Measurements from ENCODE around the gene SLC4A8. TPM values are rescaled to one million over a fixed set of nuclear protein-coding genes. Genes with fewer than 3 reads are reported as not detected.
A peak's percentile ranks its signal among the peaks of the same experiment; 100 is the strongest.

SLC4A8 gene
- total RNA-seq, 1 donor from 2014 or later, result 0.14 TPM

DNA sequence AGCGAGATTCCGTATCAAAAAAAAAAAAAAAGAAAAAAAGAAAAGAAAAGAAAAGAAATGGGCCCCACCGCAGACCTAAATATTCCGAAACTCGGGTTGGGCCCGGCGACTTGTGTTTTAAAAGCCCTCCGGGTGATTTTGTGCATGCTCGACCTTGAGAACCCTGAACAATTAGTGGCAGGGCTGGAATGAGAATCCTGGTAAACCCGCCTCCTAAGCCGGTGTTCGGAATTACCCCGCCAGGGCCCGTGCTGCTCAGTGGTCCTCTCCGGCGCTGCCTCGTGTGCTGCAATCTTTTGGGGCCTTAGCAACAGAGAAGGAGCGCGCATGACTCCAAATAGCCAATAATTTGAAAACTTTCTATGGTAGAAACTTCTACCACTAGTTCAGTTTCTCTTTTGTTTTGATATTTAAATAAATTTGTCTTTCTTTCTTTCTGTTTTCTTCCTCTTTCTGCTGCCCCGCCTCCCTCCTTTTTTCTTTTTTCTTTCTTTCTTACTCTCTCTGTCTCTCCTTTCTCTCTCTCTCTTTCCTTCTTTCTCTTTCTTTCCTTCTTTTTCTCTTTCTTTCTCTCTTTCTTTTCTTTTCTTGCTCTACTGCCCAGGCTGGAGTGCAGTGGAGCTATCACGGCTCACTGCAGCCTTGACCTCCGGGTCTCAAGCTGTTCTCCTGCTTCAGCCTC is 31.9 kb upstream of the SLC4A8 start:
- DNase-seq, result no peak
- intact Hi-C loops (cut with micrococcal nuclease), result no loop called here
- no peaks in the 10 kb centered on the region for H3K9me3 ChIP-seq (replicated peaks)
- peaks cover 58% of the 10 kb centered on the region for H3K27me3 ChIP-seq (ENCODE audit: low read depth)
- TF ChIP-seq, protein P1, sequence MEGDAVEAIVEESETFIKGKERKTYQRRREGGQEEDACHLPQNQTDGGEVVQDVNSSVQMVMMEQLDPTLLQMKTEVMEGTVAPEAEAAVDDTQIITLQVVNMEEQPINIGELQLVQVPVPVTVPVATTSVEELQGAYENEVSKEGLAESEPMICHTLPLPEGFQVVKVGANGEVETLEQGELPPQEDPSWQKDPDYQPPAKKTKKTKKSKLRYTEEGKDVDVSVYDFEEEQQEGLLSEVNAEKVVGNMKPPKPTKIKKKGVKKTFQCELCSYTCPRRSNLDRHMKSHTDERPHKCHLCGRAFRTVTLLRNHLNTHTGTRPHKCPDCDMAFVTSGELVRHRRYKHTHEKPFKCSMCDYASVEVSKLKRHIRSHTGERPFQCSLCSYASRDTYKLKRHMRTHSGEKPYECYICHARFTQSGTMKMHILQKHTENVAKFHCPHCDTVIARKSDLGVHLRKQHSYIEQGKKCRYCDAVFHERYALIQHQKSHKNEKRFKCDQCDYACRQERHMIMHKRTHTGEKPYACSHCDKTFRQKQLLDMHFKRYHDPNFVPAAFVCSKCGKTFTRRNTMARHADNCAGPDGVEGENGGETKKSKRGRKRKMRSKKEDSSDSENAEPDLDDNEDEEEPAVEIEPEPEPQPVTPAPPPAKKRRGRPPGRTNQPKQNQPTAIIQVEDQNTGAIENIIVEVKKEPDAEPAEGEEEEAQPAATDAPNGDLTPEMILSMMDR (IDR thresholded peaks at IDR 0.05; ENCODE audit: borderline replicate concordance), result no peak
- H3K36me3 ChIP-seq, result no peaks in the 10 kb centered on the region
- H3K4me1 ChIP-seq, result peaks cover 32% of the 10 kb centered on the region
- H3K4me3 ChIP-seq, result peak overlapping the region; percentile 70
- no peak overlapping the region for H3K27ac ChIP-seq (replicated peaks)

DNA sequence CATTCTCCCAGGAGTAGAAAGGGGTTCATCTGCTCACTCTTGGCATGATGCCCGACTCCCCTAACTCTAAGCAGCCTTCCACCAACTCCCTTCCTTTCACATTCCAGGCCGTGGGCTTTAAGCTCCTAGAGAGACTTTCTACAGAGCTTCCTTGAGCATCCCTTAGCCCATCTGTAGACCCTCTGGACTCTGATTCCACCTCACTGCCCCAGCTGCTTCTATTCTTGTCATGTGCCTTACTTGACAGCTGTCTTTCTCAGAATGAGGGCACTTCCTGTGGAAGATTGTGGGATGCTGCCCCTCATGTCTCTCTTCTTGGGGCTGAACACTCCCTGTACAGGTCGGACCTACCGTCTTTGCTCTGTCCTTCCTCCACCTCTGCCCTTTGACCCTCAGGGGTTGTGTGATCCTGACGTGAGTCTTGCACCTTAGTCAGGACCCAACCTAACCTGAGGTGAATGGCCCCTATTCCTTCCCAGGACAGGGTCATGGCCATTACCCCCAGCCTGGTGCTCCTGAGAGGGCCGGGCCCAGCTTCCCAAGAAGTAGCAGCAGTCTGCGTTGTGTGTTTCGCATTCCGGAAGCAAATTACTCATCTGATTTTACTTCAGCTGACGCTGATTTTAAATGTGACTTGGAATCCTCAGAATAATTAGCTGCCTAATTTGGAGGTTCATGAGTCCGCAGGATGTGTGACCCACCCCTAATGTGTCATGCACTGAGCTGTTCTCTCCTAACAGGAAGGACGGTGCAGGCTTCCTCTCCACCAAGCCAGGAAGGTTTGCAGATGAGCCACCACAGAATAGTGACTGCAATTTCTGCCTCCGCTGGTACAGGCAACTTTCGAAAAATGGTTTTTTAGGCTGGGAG is 30.7 kb upstream of the SLC4A8 start:
- H3K4me1 ChIP-seq, result peaks cover 32% of the 10 kb centered on the region
- no peak for DNase-seq

DNA sequence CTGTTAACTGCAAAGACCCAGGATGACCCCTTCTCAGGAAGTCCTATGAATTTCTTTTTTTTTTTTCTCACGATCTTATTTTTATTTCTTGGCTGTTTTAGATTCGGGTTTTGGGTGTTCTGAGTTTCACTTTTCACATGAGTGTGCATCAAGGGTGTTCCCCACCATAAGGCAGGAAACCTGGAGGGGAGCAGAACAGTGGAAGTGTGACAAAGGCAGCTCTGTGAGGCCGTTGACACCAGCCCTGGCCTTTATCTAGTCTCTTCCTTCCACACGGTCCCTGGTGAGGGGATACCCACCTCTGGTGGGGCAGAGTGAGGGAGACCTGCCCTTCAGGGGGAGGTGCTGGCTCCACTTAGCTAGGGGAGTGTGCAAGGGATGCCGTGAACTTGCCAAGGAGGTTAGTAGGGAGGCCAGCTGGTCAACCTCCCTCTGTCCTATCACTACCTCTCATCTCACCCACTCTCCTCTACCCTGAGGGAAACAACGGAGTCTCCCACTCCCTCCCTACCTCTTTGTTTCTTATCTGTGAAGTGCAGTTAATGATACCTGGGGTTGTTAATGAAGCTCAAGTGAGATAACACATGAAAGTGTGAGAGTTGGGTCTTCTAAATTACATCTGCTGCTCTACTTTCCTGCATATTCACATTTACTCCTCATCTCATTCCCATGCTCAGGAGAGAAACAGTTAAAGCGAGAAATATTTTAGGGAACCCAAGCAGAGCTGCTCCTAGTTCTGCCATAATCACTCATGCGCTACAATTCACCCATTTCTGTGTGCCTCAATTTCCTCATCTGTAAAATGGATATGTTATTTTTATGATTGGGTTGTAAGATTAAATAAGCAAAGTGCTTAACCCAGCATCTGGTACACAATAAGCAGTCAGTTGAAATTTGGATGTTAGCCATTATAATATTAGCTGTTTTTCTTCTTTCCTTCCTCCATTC is 29.1 kb upstream of the SLC4A8 start:
- Histone ChIP-seq H3K4me3 (no peak overlapping the region), H3K4me1 (peaks cover 32% of the 10 kb centered on the region), H3K27me3 (ENCODE audit: low read depth) (peaks cover 75% of the 10 kb centered on the region), H3K9me3 (replicated peaks) (no peaks in the 10 kb centered on the region), H3K36me3 (no peaks in the 10 kb centered on the region), H3K27ac (replicated peaks) (peak overlapping the region; percentile 68)
- intact Hi-C loops (cut with micrococcal nuclease), result no loop called here
- no peak for DNase-seq
- TF ChIP-seq, protein P1 (IDR thresholded peaks at IDR 0.05; ENCODE audit: borderline replicate concordance), result no peak

More for the DNA sequence above, 30.7 kb upstream of the SLC4A8 start:
- Histone ChIP-seq H3K27me3 (ENCODE audit: low read depth) (peaks cover 69% of the 10 kb centered on the region), H3K27ac (replicated peaks) (peak overlapping the region; percentile 68), H3K9me3 (replicated peaks) (no peaks in the 10 kb centered on the region), H3K4me3 (peak overlapping the region; percentile 4), H3K36me3 (no peaks in the 10 kb centered on the region)
- intact Hi-C loops (cut with micrococcal nuclease), result no loop called here
- TF ChIP-seq, protein P1 (IDR thresholded peaks at IDR 0.05; ENCODE audit: borderline replicate concordance), result no peak

DNA sequence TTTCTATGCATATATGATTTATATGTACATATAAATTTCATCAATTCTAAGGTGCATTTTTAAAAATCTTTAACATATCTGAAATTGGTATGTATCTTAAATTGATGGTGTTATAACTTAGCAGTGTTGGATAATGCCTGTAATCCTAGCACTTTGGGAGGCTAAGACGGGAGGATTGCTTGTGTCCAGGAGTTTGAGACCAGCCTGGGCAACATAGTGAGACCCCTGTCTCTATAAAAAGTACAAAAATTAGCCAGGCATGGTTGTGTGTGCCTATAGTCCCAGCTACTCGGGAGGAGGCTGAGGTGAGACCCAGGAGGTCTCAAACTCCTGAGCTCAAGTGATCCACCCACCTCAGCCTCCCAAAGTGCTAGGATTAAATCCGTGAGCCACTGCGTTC is 27.0 kb upstream of the SLC4A8 start:
- Histone ChIP-seq H3K4me1 (peaks cover 18% of the 10 kb centered on the region), H3K27me3 (ENCODE audit: low read depth) (peaks cover 68% of the 10 kb centered on the region), H3K4me3 (no peak overlapping the region), H3K9me3 (replicated peaks) (no peaks in the 10 kb centered on the region), H3K36me3 (no peaks in the 10 kb centered on the region), H3K27ac (replicated peaks) (no peak overlapping the region)
- no peak for DNase-seq
- intact Hi-C loops (cut with micrococcal nuclease), result no loop called here
- TF ChIP-seq, protein P1 (IDR thresholded peaks at IDR 0.05; ENCODE audit: borderline replicate concordance), result no peak

DNA sequence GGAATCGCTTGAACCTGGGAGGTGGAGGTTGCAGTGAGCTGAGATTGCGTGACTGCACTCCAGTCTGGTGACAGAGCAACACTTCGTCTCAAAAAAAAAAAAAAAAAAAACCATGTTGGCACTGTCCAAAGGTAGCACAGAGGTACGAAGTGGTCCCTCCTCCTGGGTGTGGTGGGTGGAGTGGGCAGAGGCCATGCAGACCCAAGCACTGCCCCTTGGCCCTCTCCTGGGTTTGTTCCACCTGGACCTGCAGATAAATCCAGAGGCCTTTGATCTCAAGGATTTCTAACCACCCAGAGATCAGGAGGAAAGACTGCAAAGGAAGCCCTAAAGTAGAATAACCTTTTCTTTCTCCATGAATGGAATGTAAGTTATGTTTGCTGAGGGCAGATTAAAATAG is 24.7 kb upstream of the SLC4A8 start:
- Histone ChIP-seq H3K36me3 (no peaks in the 10 kb centered on the region), H3K4me3 (no peak overlapping the region), H3K27me3 (ENCODE audit: low read depth) (peaks cover 46% of the 10 kb centered on the region), H3K4me1 (peaks cover 2% of the 10 kb centered on the region), H3K27ac (replicated peaks) (no peak overlapping the region), H3K9me3 (replicated peaks) (no peaks in the 10 kb centered on the region)
- intact Hi-C loops (cut with micrococcal nuclease), result no loop called here
- no peak for DNase-seq
- TF ChIP-seq, protein P1 (IDR thresholded peaks at IDR 0.05; ENCODE audit: borderline replicate concordance), result no peak

Data from left ventricle myocardium inferior (tissue), 1 donor.